RWPE2 (cell line): Measurements from ENCODE around the gene HERC3.

Source experiments
- ATAC-seq: fragments of 200-7000 bp; cut with Tn5 transposase; 3 replicates; pipeline ENCODE4 v1.9.1; 2021; ENCODE audit warnings: low read depth
- DNase-seq: peaks from one replicate; pipeline ENCODE4 v3.0.0-alpha.2; 2020; ENCODE audit warnings: low spot score
- H3K27ac ChIP-seq: fragments of 450-650 bp; 2 replicates; pipeline ENCODE4 v1.5.1; 2017; ENCODE audit warnings: mild to moderate bottlenecking; ENCODE audit not compliant: poor library complexity, severe bottlenecking
- H3K27me3 ChIP-seq: fragments of 250-450 bp; sonication (Bioruptor Pico); 2 replicates; pipeline ENCODE4 v1.5.1; 2021; ENCODE audit warnings: mild to moderate bottlenecking, moderate library complexity; ENCODE audit not compliant: insufficient read depth, poor library complexity, severe bottlenecking
- H3K36me3 ChIP-seq: fragments of 250-450 bp; sonication (Bioruptor Pico); 2 replicates; pipeline ENCODE4 v1.5.1; 2020; ENCODE audit warnings: low read depth, mild to moderate bottlenecking, moderate library complexity
- H3K4me1 ChIP-seq: fragments of 250-450 bp; sonication (Bioruptor Pico); 2 replicates; pipeline ENCODE4 v1.5.1; 2021; ENCODE audit warnings: mild to moderate bottlenecking, moderate library complexity; ENCODE audit not compliant: insufficient read depth, poor library complexity, severe bottlenecking
- H3K4me3 ChIP-seq: fragments of 250-450 bp; sonication (Bioruptor Pico); 2 replicates; pipeline ENCODE4 v1.5.1; 2021; ENCODE audit warnings: mild to moderate bottlenecking, moderate library complexity; ENCODE audit not compliant: severe bottlenecking
- H3K9me3 ChIP-seq: fragments of 250-450 bp; sonication (Bioruptor Pico); 2 replicates; pipeline ENCODE4 v1.5.1; 2021; ENCODE audit warnings: mild to moderate bottlenecking, moderate library complexity; ENCODE audit not compliant: severe bottlenecking
- TF ChIP-seq, protein P1 (sequence below): fragments of 450-650 bp; IDR thresholded peaks from one replicate; pipeline ENCODE4 v1.5.1; 2017; ENCODE audit warnings: mild to moderate bottlenecking, moderate library complexity; ENCODE audit not compliant: poor library complexity, severe bottlenecking

Gene HERC3

DNA sequence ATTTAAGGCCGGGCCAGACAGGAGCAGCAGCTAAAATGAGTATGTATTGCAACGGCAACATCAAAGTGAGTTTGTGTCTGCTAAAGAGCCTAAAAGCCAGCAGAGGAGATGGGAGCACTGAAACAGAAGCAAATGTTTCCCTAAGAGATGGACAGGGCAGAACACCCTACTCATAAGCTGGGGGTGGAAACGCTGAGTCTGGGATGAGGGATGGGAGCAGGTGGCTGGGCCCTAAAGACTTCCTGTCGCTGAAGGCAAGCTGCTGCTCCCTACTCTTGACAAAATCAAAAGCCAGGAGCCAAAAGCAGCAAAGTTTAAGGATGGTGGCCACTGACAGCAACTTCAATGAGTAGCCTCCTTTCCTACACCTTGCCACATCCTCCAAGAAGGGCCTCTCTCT, 145.9 kb downstream of the HERC3 start:
- H3K27ac ChIP-seq, result no peak overlapping the region
- H3K36me3 ChIP-seq, result no peaks in the 10 kb centered on the region
- H3K4me3 ChIP-seq, result no peak overlapping the region
- DNase-seq (no peak), ATAC-seq (no peak)
- no peaks in the 10 kb centered on the region for H3K4me1 ChIP-seq
- TF ChIP-seq, protein P1, sequence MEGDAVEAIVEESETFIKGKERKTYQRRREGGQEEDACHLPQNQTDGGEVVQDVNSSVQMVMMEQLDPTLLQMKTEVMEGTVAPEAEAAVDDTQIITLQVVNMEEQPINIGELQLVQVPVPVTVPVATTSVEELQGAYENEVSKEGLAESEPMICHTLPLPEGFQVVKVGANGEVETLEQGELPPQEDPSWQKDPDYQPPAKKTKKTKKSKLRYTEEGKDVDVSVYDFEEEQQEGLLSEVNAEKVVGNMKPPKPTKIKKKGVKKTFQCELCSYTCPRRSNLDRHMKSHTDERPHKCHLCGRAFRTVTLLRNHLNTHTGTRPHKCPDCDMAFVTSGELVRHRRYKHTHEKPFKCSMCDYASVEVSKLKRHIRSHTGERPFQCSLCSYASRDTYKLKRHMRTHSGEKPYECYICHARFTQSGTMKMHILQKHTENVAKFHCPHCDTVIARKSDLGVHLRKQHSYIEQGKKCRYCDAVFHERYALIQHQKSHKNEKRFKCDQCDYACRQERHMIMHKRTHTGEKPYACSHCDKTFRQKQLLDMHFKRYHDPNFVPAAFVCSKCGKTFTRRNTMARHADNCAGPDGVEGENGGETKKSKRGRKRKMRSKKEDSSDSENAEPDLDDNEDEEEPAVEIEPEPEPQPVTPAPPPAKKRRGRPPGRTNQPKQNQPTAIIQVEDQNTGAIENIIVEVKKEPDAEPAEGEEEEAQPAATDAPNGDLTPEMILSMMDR, result no peak
- H3K27me3 ChIP-seq, result no peaks in the 10 kb centered on the region
- no peaks in the 10 kb centered on the region for H3K9me3 ChIP-seq

DNA sequence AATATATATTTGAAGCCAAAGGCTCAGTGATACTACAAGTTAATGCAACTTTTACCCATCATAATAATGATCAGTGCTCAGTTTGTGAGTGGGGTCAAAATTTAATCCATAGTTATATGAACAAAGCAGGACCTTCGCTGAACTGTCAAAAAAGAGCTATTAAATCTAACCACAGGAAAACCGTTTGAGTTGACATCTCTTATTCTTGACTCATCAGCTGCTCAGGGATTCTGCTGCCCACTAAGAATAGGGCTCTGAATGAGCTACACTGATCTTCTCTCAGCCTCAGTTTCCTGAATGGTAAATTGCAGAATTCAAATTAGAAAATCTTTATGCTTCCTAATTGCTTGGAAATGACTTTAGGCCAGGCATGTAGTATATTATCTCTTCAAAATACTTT, 150.3 kb downstream of the HERC3 start:
- no peak for DNase-seq
- no peaks in the 10 kb centered on the region for H3K36me3 ChIP-seq

DNA sequence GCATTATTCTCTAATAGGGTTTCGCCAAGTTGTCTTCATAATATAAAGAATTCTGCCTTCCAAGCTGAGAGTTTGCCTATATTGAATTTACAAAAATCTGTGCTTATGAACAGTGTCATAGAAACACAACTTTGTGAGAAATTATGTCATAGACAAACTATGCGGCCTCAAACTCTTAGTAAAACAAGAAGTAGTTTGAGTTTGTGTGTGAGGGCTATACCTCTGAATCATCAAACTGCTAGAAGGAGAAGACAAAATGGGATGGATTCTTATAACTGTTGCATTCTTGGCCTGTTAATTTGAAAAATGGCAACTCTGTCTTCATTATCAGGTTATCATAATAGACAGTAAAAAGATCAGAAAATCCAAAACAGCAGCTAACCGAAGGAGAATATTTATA, 151.4 kb downstream of the HERC3 start:
- Histone ChIP-seq H3K36me3 (no peaks in the 10 kb centered on the region), H3K27ac (no peak overlapping the region), H3K27me3 (no peaks in the 10 kb centered on the region), H3K4me3 (no peak overlapping the region), H3K9me3 (no peaks in the 10 kb centered on the region), H3K4me1 (no peaks in the 10 kb centered on the region)
- TF ChIP-seq, protein P1, result no peak
- ATAC-seq, result no peak
- no peak for DNase-seq

More for the DNA sequence above, 150.3 kb downstream of the HERC3 start:
- Histone ChIP-seq H3K27me3 (no peaks in the 10 kb centered on the region), H3K9me3 (no peaks in the 10 kb centered on the region), H3K27ac (no peak overlapping the region), H3K4me1 (no peaks in the 10 kb centered on the region), H3K4me3 (no peak overlapping the region)
- ATAC-seq, result no peak
- TF ChIP-seq, protein P1, result no peak

DNA sequence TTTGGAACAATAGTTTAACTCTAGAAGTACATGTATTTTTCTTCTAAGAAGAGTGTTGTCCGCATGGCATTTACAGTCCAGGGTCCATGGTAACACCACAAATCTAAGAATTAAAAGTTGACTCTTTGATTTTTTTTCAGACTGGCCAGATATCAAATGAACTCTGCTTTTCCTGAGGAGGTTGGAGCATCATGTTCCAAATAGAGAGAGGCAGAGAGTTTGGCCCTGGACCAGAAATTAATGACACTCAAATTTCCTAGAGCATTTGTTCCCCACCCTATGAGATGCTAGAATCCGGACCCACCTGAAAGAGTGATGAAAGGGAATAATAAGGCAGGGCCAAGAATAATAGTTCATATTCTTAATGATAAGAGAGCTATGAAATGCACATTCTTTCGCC, 152.3 kb downstream of the HERC3 start:
- Histone ChIP-seq H3K4me1 (no peaks in the 10 kb centered on the region), H3K27me3 (no peaks in the 10 kb centered on the region), H3K9me3 (no peaks in the 10 kb centered on the region), H3K36me3 (no peaks in the 10 kb centered on the region), H3K4me3 (no peak overlapping the region), H3K27ac (no peak overlapping the region)
- no peak for DNase-seq
- no peak for ATAC-seq
- TF ChIP-seq, protein P1, result no peak

DNA sequence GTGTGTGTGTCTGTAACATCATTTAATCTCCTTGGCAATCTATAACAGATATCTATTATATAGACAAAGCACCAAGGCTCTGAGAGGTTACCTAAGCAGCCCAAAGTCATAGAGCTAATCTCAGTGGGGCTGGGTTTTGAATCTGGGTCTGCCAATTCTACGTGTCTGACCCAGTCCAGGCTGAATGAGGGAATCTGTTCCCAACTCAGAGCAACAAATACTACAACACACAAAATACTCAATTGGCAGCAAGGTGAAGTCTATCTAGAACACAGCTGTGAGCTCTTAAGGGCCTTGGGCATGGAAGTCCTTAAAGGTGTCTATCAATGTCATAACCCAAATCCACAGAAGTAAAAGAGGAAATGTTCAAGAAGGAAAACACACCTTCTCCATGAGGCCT, 152.9 kb downstream of the HERC3 start:
- no peaks in the 10 kb centered on the region for H3K27me3 ChIP-seq
- no peak overlapping the region for H3K4me3 ChIP-seq
- ATAC-seq (no peak), DNase-seq (no peak)
- no peaks in the 10 kb centered on the region for H3K4me1 ChIP-seq
- H3K9me3 ChIP-seq, result no peaks in the 10 kb centered on the region
- H3K27ac ChIP-seq, result no peak overlapping the region
- TF ChIP-seq, protein P1, result no peak
- no peaks in the 10 kb centered on the region for H3K36me3 ChIP-seq
